Omental fat pad (tissue), 4 donors: ENCODE results near the gene ASCL3. TPM values are rescaled to one million over a fixed set of nuclear protein-coding genes. Genes with fewer than 3 reads are reported as not detected.

ENCODE experiments used
- ATAC-seq: fragments of 150-250 bp; one replicate; pipeline ENCODE4 v1.9.1; 2016; ENCODE audit warnings: mild to moderate bottlenecking, moderate library complexity; ENCODE audit not compliant: low FRiP score
- DNase-seq: peaks from one replicate; pipeline ENCODE4 v3.0.0-alpha.2; 2019; ENCODE audit warnings: low spot score
- total RNA-seq, 4 donors: library from RNA; depleted of rRNA; stranded (reverse); fragments of >200 nt; gene quantifications; one replicate each; pipeline ENCODE4 v1.1.0, GENCODE V29; 2016
- TF ChIP-seq, protein P1 (sequence below), 3 donors: fragments of 450-650 bp; IDR thresholded peaks; one replicate each; pipeline ENCODE4 v1.5.1; 2016 to 2017; ENCODE audit warnings: antibody characterized with exemption in 3 of 3, mild to moderate bottlenecking in 3 of 3, moderate library complexity in 2 of 3

Gene ASCL3
- total RNA-seq, 4 donors from 2014 or later: not detected

DNA sequence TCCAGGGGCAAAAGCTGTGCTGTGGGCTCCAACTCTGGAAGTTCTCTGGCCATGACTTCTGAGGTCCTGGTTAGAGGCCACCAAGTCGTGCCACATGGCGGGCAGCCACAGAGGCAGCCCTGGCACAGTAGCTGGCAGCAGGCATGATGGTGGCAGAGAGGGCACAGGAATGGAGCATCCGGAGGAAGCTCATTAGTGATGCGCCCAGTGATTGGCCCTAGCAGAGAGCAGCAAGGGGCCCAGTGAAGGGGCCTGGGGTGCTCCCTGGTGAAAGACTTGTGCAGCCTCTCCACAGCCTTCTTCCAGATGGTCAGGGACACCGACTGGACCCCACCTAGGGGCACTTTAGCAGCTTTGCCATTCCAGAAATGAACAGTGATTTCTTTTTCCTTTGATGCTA, 17.1 kb downstream of the ASCL3 start:
- TF ChIP-seq, protein P1, sequence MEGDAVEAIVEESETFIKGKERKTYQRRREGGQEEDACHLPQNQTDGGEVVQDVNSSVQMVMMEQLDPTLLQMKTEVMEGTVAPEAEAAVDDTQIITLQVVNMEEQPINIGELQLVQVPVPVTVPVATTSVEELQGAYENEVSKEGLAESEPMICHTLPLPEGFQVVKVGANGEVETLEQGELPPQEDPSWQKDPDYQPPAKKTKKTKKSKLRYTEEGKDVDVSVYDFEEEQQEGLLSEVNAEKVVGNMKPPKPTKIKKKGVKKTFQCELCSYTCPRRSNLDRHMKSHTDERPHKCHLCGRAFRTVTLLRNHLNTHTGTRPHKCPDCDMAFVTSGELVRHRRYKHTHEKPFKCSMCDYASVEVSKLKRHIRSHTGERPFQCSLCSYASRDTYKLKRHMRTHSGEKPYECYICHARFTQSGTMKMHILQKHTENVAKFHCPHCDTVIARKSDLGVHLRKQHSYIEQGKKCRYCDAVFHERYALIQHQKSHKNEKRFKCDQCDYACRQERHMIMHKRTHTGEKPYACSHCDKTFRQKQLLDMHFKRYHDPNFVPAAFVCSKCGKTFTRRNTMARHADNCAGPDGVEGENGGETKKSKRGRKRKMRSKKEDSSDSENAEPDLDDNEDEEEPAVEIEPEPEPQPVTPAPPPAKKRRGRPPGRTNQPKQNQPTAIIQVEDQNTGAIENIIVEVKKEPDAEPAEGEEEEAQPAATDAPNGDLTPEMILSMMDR (IDR thresholded peaks at IDR 0.05): no peak
- ATAC-seq: no peak
- no peak for DNase-seq

DNA sequence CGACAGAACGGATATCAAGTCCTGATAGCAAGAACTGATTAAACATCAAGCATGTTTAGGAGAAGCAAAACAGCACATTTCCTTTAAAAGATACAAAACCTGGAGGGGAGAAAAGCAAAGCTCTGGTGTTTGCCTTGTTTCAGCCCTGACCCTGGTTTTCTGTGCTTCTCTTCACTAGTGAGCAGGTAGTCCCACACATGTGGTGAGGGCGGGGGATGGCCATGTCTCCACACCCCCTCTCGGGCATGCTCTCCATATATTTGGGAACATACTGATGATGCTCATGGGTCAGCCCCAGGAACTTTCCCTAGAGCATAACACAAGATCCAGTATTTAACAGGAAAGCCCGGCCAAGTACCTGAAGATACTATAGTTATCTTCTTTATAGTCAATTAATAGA, 20.1 kb downstream of the ASCL3 start:
- ATAC-seq: no peak
- TF ChIP-seq, protein P1 (IDR thresholded peaks at IDR 0.05): no peak
- DNase-seq: no peak

DNA sequence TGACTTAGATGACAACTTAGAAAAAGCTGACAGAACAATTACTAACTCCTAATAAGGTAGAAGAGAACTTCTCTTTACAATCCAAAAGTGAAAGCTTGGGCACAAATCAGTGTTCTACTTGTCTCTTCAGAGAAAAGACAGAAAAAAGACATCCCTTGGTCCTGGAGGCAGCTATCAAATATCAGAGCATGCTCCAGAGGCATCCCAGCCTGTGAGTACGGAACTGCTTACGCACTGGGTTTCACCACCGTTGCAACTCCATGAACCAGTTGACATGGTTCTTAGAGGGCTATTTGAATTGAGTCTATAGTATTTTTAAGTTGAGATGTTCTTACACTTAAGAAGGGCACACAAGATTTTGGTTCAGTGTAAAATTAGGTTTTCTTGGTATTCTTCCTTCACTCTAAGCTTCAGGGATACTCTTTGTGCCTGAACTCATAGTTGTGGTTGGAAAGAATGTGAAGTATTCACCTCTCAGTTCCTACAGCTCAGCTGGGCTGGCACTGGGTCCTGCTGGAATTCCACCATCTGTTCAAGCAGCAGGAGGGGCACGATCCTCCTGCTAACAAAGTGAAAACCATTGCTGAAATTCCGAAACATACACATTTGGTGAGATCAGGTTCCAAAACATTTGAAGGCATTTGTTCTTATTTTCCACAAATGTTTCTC, 25.5 kb downstream of the ASCL3 start:
- no peak for DNase-seq
- peak; percentile 16 for ATAC-seq
- TF ChIP-seq, protein P1 (IDR thresholded peaks at IDR 0.05): no peak

DNA sequence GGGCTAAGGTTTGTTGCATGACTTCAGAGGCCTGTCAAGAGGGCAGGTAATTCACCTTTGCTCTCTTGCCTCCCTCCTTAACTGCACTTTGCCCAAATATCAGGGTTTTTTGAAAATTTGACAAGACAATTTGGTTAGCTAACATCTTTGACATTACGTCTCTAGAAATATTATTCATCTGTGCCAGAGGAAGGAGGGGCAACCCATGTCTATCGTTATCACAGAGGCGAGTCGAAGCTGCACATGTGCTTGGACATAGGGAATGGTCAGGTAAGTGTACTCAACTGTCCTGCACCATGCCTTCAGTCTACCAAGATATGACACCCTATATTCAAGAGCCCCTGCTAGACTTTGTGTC, 28.2 kb downstream of the ASCL3 start:
- TF ChIP-seq, protein P1 (IDR thresholded peaks at IDR 0.05): no peak
- DNase-seq (no peak), ATAC-seq (no peak)

DNA sequence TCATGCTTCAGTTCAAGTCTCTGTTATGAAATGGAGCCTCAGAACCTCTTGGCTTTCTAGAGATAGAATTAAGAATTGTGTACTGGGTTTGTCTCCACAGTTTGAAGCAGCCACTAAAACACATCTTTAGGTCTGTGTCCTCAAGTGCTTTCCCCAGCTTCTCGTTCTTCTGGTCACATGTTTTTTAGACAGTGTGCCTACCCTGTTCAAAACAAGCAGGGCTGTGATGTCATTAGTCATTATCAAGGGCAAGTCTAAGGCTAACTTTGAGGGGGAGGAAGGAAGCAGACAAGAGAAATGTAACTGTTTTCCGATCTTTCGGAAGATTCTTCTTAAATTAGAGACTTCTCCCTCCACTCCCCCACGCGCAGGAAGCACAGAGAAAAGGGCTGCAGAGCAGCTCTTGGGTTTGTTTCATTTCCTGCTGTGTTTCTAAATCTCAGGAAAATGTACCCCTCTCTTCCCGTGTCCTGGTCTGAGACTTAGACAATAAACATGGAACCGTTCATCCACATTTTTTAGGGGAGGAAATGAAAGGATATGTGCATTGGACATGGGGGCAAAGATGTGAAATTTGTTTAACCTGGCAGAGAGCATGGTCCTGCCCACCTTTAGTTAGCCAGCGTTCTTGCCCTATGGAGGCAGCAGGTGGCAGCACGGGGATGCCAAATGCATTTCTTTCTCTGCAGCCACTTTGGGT, 28.7 kb downstream of the ASCL3 start:
- ATAC-seq (peak; percentile 56), DNase-seq (no peak)
- TF ChIP-seq, protein P1 (IDR thresholded peaks at IDR 0.05): no peak

DNA sequence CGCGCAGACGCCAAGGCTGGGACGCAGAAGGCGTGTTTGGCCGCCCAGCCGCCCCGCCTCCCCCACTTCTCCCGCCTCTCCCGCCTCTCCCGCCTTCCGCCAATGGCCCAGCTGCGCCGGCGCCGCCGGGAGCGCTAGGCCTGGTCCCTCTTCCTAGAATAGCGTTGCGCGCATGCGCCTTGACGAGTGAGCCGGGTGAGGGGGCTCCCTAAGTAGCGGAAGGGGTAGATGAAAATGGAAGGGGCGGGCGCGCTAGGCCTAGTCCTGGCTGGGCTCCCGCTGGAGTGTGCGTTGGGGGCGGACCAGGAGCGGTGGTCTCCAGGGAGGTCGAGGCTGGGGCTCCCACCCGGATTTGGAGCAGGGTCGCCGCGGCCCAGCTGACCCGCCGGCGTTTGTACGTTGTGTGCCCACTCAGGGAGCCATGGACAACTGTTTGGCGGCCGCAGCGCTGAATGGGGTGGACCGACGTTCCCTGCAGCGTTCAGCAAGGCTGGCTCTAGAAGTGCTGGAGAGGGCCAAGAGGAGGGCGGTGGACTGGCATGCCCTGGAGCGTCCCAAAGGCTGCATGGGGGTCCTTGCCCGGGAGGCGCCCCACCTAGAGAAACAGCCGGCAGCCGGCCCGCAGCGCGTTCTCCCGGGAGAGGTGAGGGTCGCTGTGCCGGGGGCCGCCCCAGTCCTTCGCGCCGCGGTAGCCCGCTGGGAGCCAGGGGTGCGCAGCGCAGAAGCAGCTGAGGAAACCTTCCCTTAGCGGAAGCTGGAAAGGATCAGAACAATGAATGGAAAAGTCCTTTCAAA, 31.6 kb downstream of the ASCL3 start, which contains the start of gene AKIP1:
Gene AKIP1 (plus strand): TSS at position 161 of the 795 bp plus-strand sequence. CDS start 261 bp downstream, at position 422.
- peak; percentile 80 for DNase-seq
- TF ChIP-seq, protein P1 (IDR thresholded peaks at IDR 0.05): no peak
- peak; percentile 93 for ATAC-seq
